NT2/D1 (cell line): Measurements from ENCODE around the gene MFAP2.

Source experiments
- DNase-seq: peaks from one replicate; pipeline ENCODE4 v3.0.0-alpha.2; 2011; ENCODE audit warnings: low read depth, low spot score
- H3K27me3 ChIP-seq: 2 replicates; pipeline ENCODE4 v1.6.0; 2011; ENCODE audit warnings: mild to moderate bottlenecking; ENCODE audit not compliant: insufficient read length, insufficient read depth
- H3K36me3 ChIP-seq: 2 replicates; pipeline ENCODE4 v1.6.1; 2011; ENCODE audit warnings: mild to moderate bottlenecking, low read length, mixed read lengths; ENCODE audit not compliant: insufficient read depth, insufficient read length
- H3K4me1 ChIP-seq: 2 replicates; pipeline ENCODE4 v1.5.1; 2011; ENCODE audit not compliant: insufficient read depth, insufficient read length
- H3K4me3 ChIP-seq: 2 replicates; pipeline ENCODE4 v1.5.1; 2011; ENCODE audit warnings: low read depth; ENCODE audit not compliant: insufficient read length
- H3K9ac ChIP-seq: 2 replicates; pipeline ENCODE4 v1.6.0; 2011; ENCODE audit warnings: low read depth; ENCODE audit not compliant: insufficient read length
- H3K9me3 ChIP-seq: 2 replicates; pipeline ENCODE4 v1.5.1; 2011; ENCODE audit warnings: mild to moderate bottlenecking, low read length; ENCODE audit not compliant: insufficient read depth
- SUZ12 ChIP-seq: IDR thresholded peaks from 2 replicates; pipeline ENCODE4 v1.6.1; 2011; ENCODE audit not compliant: insufficient read length, insufficient read depth; ENCODE audit errors: extremely low read depth
- YY1 ChIP-seq: IDR thresholded peaks from 2 replicates; pipeline ENCODE4 v1.6.1; 2011; ENCODE audit not compliant: insufficient read length, insufficient read depth
- ZNF274 ChIP-seq: IDR thresholded peaks from 2 replicates; pipeline ENCODE4 v1.6.1; 2011; ENCODE audit warnings: mild to moderate bottlenecking, low read depth, low read length

The MFAP2 gene

DNA sequence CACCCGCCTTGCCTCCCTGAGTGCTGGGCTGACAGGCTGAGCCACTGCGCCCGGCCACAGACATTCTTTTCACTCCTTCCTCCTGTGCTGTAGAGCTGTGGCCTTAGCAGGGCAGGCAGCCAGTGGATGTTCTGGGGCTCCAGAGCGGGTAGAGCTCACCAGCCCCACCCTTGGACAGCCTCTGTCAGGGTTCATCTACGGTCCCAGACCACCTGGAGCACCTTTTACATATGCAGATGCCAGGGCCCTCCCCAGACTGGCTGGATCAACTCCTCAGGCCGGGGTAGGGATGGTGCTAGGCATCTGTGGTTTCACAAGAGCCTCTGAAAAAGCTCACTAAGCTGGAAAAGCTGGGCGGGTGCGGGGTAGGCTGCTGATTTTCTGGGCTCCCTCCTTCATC is 26.7 kb upstream of the MFAP2 start:
- peaks cover 13% of the 10 kb centered on the region for H3K4me1 ChIP-seq
- DNase-seq: no peak
- no peak overlapping the region for H3K9ac ChIP-seq
- TF ChIP-seq YY1 (no peak), SUZ12 (no peak), ZNF274 (no peak)
- no peaks in the 10 kb centered on the region for H3K27me3 ChIP-seq
- H3K9me3 ChIP-seq: no peaks in the 10 kb centered on the region
- no peak overlapping the region for H3K4me3 ChIP-seq
- peaks cover 33% of the 10 kb centered on the region for H3K36me3 ChIP-seq

DNA sequence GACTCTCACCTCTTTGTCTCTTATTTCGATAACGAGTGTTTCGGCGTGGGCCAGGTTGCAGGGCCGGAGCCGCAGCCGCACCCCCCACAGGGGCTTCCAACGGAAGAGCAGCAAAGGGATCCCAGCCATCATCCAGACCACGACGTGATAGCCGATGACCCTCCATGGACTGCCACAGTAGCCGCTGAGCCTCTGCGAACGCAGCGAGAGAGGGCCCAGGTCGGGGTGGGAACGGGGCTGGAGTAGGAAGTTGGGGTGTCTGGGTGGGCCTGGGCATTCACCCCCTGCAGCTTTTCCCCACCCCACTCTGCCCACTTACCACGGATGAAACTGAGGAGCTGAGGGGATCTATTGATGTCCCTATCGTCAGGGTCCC is 24.9 kb upstream of the MFAP2 start:
- H3K4me3 ChIP-seq: no peak overlapping the region
- peaks cover 11% of the 10 kb centered on the region for H3K4me1 ChIP-seq
- H3K9ac ChIP-seq: no peak overlapping the region
- no peaks in the 10 kb centered on the region for H3K9me3 ChIP-seq
- H3K36me3 ChIP-seq: peaks cover 45% of the 10 kb centered on the region
- no peak for TF ChIP-seq YY1
- no peak for TF ChIP-seq SUZ12
- no peak for TF ChIP-seq ZNF274
- DNase-seq: no peak
- H3K27me3 ChIP-seq: no peaks in the 10 kb centered on the region

DNA sequence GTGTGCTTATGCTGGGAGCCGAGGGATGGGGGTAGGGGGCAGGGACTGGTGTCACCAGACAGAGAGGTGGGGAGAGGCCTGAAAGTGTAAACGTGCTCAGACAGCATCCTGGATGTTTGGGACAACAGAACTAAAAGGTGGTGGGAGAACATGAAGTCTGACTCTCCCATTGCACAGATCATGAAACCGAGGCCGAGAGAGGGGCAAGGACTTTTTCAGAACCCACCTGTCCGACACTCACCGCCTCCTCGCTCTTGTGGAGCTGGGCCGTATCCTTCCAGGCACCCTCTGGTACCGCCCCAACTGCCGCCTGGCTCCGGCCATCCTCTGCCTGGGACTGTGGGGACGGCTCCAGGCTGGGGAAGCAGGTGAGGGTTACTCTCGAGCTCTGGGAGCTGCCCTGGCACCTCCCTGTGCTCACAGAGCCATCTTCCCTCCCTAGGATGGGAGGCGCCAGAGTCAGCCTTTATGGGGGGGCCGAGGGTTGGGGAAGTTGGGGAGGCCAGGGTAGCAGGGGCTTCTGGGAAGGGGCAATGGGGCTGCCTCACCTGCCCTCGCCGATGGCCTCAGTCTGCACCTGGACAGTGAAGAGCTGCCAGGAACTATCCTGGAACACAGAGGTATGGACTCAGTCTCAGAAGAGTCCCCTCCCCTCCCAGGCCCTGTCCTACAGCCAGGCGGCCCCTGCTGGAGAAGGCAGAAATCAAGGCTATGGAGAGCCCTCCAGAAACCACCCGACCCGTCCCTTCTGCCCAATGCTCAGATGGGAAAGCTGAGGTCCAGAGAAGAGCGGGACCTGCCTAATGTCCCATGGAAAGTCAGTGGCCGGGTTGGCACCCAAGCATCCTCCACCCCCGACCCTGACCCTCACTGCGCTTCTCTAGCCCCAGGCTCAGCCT is 24.3 kb upstream of the MFAP2 start:
- Histone ChIP-seq H3K36me3 (peaks cover 48% of the 10 kb centered on the region), H3K9me3 (no peaks in the 10 kb centered on the region), H3K27me3 (no peaks in the 10 kb centered on the region), H3K4me3 (no peak overlapping the region), H3K9ac (no peak overlapping the region), H3K4me1 (peaks cover 8% of the 10 kb centered on the region)
- DNase-seq: no peak
- TF ChIP-seq SUZ12 (no peak), ZNF274 (no peak), YY1 (no peak)

DNA sequence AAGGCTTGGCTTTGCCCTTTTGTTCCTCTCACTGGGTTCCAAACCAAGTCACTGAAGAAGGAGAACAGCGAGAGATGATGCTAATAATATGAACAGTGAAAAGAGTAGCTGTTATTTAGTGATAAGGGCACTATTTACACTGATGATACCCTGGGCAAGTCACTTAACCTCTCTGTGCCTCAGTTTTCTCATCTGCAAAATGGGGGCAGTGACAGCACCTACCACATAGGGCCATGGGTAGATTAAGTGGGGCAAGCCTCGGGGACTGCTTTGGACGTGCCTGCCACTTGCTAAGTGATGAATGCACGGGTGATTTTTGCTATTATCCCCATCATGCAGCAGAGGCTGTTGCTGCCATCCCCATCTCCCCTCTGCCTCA is 22.1 kb upstream of the MFAP2 start:
- H3K36me3 ChIP-seq: peaks cover 54% of the 10 kb centered on the region

DNA sequence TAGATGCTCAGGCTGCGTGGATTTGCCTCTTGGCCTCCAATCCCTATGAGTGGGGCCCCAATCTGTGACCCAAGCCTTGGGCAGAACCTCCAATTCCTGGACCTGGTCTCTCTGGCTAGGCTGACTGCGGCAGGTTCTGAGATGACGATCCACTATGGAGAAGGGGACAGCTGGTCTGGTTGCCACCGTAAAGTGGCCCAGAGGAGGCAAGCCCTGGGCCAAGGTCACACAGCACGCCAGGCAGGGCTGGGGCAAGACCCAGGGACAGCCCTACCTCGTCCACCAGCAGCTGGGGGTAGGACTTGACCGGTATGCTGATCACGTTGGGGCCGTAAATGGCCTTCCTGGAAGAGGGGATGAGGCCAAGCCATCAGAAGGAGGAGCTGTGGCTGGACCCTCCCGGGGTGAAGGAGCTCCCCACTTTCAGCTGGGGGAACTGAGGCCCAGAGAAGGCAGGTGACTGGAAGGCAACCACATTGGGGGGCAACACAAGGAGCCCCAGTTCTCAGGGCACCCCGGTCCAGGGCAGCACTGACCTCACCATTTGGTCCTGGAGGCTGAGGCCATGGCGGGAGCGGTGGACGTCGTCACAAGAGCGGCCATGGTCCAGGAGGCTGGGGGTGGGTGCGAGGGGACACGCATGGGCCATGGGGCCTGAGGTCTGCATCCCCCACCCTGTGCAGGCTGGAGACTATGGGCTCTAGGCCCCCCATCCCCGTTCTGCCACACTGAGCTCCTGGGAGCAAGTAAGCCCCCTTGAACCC is 21.5 kb upstream of the MFAP2 start:
- no peak for DNase-seq
- Histone ChIP-seq H3K27me3 (no peaks in the 10 kb centered on the region), H3K4me1 (peaks cover 3% of the 10 kb centered on the region), H3K36me3 (peaks cover 57% of the 10 kb centered on the region), H3K9me3 (no peaks in the 10 kb centered on the region), H3K4me3 (no peak overlapping the region), H3K9ac (no peak overlapping the region)
- TF ChIP-seq SUZ12 (no peak), ZNF274 (no peak), YY1 (no peak)

More for the DNA sequence above, 22.1 kb upstream of the MFAP2 start:
- TF ChIP-seq ZNF274 (no peak), SUZ12 (no peak), YY1 (no peak)
- no peak overlapping the region for H3K9ac ChIP-seq
- no peaks in the 10 kb centered on the region for H3K27me3 ChIP-seq
- H3K4me3 ChIP-seq: no peak overlapping the region
- DNase-seq: no peak
- no peaks in the 10 kb centered on the region for H3K9me3 ChIP-seq
- H3K4me1 ChIP-seq: peaks cover 3% of the 10 kb centered on the region

DNA sequence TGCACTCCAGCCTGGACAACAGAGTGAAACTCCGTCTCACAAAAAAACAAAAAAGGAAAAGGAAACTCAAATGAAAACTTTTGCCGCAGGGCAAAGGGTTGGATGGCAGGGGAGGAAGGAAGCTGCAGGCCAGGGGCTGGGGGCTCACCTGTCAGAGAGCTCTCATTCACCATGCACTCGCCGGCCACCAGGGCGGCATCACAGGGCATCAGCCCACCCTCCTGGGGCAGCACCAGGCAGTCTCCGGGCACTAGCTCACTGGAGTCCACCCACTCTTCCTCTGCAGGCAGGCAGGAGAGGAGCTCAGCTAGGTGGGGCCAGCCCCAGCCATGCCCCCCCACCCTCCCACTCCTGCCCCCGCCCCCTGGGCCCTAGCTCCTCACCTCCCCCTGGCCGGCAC is 19.4 kb upstream of the MFAP2 start:
- DNase-seq: no peak
- Histone ChIP-seq H3K4me1 (no peaks in the 10 kb centered on the region), H3K36me3 (peaks cover 56% of the 10 kb centered on the region), H3K4me3 (no peak overlapping the region), H3K9ac (no peak overlapping the region), H3K9me3 (no peaks in the 10 kb centered on the region), H3K27me3 (no peaks in the 10 kb centered on the region)
- TF ChIP-seq YY1: no peak
- TF ChIP-seq SUZ12: no peak

DNA sequence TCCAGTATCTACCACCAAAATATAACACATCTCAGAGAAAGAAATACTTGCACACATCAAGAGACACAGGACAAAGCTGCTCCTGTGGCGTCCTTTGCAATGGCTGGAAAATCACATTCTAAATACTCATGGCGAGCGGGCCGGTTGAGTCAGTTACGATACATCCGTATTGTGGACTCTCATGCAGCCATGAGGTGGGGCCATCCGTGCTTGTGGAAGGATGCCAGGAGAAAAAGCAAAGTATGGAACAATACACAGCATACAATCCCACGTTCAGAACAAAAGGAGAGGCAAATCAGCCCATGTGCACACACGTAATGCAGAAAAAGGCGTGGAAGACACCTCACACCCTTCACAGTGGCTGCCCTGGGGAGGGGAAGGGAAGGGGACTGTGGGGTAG is 18.2 kb upstream of the MFAP2 start:
- no peak for TF ChIP-seq YY1
- TF ChIP-seq ZNF274: no peak
- no peak for TF ChIP-seq SUZ12
- DNase-seq: no peak
- peaks cover 48% of the 10 kb centered on the region for H3K36me3 ChIP-seq
- no peak overlapping the region for H3K4me3 ChIP-seq
- no peaks in the 10 kb centered on the region for H3K9me3 ChIP-seq
- no peaks in the 10 kb centered on the region for H3K27me3 ChIP-seq
- H3K4me1 ChIP-seq: no peaks in the 10 kb centered on the region
- H3K9ac ChIP-seq: no peak overlapping the region
